ENCODE data around the gene HAUS2.
"Not testable (repeated sequence)": the region's sequence is repeated elsewhere in the genome, so short reads cannot be mapped to it uniquely, and the experiment has no call there.

HAUS2 gene

GRCh38 chr15:42595626-42596240 lies 47.1 kb downstream of the HAUS2 start:
- H3K4me1 ChIP-seq (ENCODE audit: insufficient read depth, poor library complexity, severe bottlenecking): no peaks in the 10 kb centered on the region
- ATAC-seq (ENCODE audit: low read depth): no peak
- DNase-seq (ENCODE audit: low spot score): no peak

DNA sequence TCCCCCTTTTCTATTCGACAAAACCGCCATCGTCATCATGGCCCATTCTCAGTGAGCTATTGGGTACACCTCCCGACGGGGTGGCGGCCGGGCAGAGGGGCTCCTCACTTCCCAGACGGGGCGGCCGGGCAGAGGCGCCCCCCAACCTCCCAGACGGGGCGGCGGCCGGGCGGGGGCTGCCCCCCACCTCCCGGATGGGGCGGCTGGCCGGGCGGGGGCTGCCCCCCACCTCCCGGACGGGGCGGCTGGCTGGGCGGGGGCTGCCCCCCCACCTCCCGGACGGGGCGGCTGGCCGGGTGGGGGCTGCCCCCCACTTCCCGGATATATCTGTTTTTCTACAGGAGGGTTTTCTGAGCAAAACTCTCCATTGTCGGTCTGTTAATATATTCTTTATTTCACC lies 52.7 kb downstream of the HAUS2 start:
- H3K4me1 ChIP-seq (ENCODE audit: insufficient read depth, poor library complexity, severe bottlenecking); H3K27ac ChIP-seq (ENCODE audit: poor library complexity, severe bottlenecking); H3K36me3 ChIP-seq (ENCODE audit: low read depth); ATAC-seq (ENCODE audit: low read depth); H3K9me3 ChIP-seq (ENCODE audit: severe bottlenecking); H3K4me3 ChIP-seq (ENCODE audit: severe bottlenecking); DNase-seq (ENCODE audit: low spot score); H3K27me3 ChIP-seq (ENCODE audit: insufficient read depth, poor library complexity, severe bottlenecking): not testable (repeated sequence)

More at GRCh38 chr15:42595626-42596240, 47.1 kb downstream of the HAUS2 start:
- Histone ChIP-seq H3K4me3 (ENCODE audit: severe bottlenecking) (no peak overlapping the region), H3K27me3 (ENCODE audit: insufficient read depth, poor library complexity, severe bottlenecking) (no peaks in the 10 kb centered on the region), H3K36me3 (ENCODE audit: low read depth) (no peaks in the 10 kb centered on the region), H3K27ac (ENCODE audit: poor library complexity, severe bottlenecking) (no peak overlapping the region), H3K9me3 (ENCODE audit: severe bottlenecking) (no peaks in the 10 kb centered on the region)
- TF ChIP-seq, protein P1, sequence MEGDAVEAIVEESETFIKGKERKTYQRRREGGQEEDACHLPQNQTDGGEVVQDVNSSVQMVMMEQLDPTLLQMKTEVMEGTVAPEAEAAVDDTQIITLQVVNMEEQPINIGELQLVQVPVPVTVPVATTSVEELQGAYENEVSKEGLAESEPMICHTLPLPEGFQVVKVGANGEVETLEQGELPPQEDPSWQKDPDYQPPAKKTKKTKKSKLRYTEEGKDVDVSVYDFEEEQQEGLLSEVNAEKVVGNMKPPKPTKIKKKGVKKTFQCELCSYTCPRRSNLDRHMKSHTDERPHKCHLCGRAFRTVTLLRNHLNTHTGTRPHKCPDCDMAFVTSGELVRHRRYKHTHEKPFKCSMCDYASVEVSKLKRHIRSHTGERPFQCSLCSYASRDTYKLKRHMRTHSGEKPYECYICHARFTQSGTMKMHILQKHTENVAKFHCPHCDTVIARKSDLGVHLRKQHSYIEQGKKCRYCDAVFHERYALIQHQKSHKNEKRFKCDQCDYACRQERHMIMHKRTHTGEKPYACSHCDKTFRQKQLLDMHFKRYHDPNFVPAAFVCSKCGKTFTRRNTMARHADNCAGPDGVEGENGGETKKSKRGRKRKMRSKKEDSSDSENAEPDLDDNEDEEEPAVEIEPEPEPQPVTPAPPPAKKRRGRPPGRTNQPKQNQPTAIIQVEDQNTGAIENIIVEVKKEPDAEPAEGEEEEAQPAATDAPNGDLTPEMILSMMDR (IDR thresholded peaks at IDR 0.05; ENCODE audit: poor library complexity, severe bottlenecking): no peak

GRCh38 chr15:42602501-42602900 lies 53.9 kb downstream of the HAUS2 start:
- TF ChIP-seq, protein P1 (IDR thresholded peaks at IDR 0.05; ENCODE audit: poor library complexity, severe bottlenecking): no peak
- no peak overlapping the region for H3K27ac ChIP-seq (ENCODE audit: poor library complexity, severe bottlenecking)
- no peaks in the 10 kb centered on the region for H3K27me3 ChIP-seq (ENCODE audit: insufficient read depth, poor library complexity, severe bottlenecking)
- no peaks in the 10 kb centered on the region for H3K4me1 ChIP-seq (ENCODE audit: insufficient read depth, poor library complexity, severe bottlenecking)
- no peaks in the 10 kb centered on the region for H3K9me3 ChIP-seq (ENCODE audit: severe bottlenecking)
- DNase-seq (ENCODE audit: low spot score) (no peak), ATAC-seq (ENCODE audit: low read depth) (no peak)
- no peaks in the 10 kb centered on the region for H3K36me3 ChIP-seq (ENCODE audit: low read depth)
- H3K4me3 ChIP-seq (ENCODE audit: severe bottlenecking): no peak overlapping the region

- H3K4me3 ChIP-seq (ENCODE audit: severe bottlenecking): no peak overlapping the region
- H3K9me3 ChIP-seq (ENCODE audit: severe bottlenecking): no peaks in the 10 kb centered on the region
- H3K36me3 ChIP-seq (ENCODE audit: low read depth): no peaks in the 10 kb centered on the region
- H3K4me1 ChIP-seq (ENCODE audit: insufficient read depth, poor library complexity, severe bottlenecking): no peaks in the 10 kb centered on the region
- DNase-seq (ENCODE audit: low spot score) (no peak), ATAC-seq (ENCODE audit: low read depth) (no peak)
- TF ChIP-seq, protein P1 (IDR thresholded peaks at IDR 0.05; ENCODE audit: poor library complexity, severe bottlenecking): no peak
- H3K27me3 ChIP-seq (ENCODE audit: insufficient read depth, poor library complexity, severe bottlenecking): no peaks in the 10 kb centered on the region
- no peak overlapping the region for H3K27ac ChIP-seq (ENCODE audit: poor library complexity, severe bottlenecking)
Observed at GRCh38 chr15:42603978-42604377, 55.3 kb downstream of the HAUS2 start.

DNA sequence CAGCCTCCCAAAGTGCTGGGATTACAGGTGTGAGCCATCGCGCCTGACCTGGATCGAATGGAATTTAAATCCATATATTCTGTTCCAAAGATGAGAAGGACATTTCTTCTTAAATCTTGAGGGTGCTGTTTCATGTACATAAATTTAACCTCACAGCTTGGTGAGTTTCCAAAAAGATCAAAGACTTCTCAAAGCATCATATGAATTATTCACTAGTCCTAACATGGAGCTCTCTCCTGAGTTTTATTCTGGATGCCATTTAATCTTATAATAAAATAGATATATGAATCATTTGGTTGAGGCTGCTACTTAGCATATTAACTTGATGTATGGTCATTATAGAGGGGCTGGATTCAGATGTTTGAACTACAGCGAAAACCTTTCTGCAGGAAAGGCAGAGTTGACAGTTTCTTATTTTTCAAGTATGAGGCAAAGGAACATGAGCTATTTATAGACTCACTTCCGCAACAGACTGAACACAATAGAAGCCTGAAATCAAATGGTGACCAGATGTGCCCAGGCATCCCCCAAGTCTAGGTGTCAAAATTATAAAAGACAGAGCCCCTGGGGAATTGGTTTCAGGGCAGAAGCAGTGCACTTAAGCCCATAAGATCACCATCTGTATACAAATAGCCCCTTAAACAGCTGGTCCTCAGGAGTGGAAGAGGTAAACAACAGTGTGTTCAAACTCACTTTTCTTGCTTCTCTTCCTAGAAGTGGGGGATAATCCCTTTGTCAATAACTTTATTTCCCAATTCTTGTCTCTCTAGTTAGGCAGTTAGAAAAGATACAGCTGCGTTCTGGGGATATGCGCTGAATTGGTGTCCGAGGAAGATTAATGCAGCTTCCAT lies 56.5 kb downstream of the HAUS2 start:
- H3K4me1 ChIP-seq (ENCODE audit: insufficient read depth, poor library complexity, severe bottlenecking): no peaks in the 10 kb centered on the region

More for the DNA sequence above, 56.5 kb downstream of the HAUS2 start:
- Histone ChIP-seq H3K9me3 (ENCODE audit: severe bottlenecking) (no peaks in the 10 kb centered on the region), H3K27me3 (ENCODE audit: insufficient read depth, poor library complexity, severe bottlenecking) (no peaks in the 10 kb centered on the region), H3K27ac (ENCODE audit: poor library complexity, severe bottlenecking) (no peak overlapping the region), H3K36me3 (ENCODE audit: low read depth) (no peaks in the 10 kb centered on the region), H3K4me3 (ENCODE audit: severe bottlenecking) (no peak overlapping the region)
- ATAC-seq (ENCODE audit: low read depth): no peak
- TF ChIP-seq, protein P1 (IDR thresholded peaks at IDR 0.05; ENCODE audit: poor library complexity, severe bottlenecking): no peak
- no peak for DNase-seq (ENCODE audit: low spot score)

Data from RWPE2 (cell line).